HCT116 (cell line): Measurements from ENCODE around the gene PABPC3. TPM values are rescaled to one million over a fixed set of nuclear protein-coding genes. Genes with fewer than 3 reads are reported as not detected.

Experiments
- ATAC-seq: fragments of 200-7000 bp; cut with Tn5 transposase; 2 replicates; pipeline ENCODE4 v1.9.1; 2020; ENCODE audit warnings: mild to moderate bottlenecking, moderate library complexity
- BruUV-seq: library from RNA; stranded (reverse); fragments of 400-500 nt; replicated peaks from 2 replicates; lab custom pipeline; 2021; lab: Mats Ljungman, UMichigan
- CTCF ChIA-PET: fragments of 300-600 bp; sonication (Branson Sonifier 250); formaldehyde crosslinking; loops from one replicate; lab custom pipeline; 2021; ENCODE audit warnings: antibody characterized with exemption; lab: Charles Lee
- POLR2A ChIA-PET: fragments of 300-600, 350-600 bp; sonication (Branson Sonifier 250); formaldehyde crosslinking; loops from one replicate; lab custom pipeline; 2021; ENCODE audit warnings: antibody characterized with exemption; lab: Charles Lee
- RAD21 ChIA-PET, 2 experiments: fragments of 300-600 bp; sonication (Branson Sonifier 250); formaldehyde crosslinking; loops; one replicate each; lab custom pipeline; 2023; ENCODE audit warnings: low total read pairs in 2 of 2; ENCODE audit not compliant: uncharacterized antibody in 2 of 2, unreplicated experiment in 2 of 2, low non-redundant PET in 1 of 2; lab: Charles Lee
- DNase-seq: peaks from one replicate; pipeline ENCODE4 v3.0.0-alpha.2; 2010; ENCODE audit warnings: low read depth, low spot score
- H2AFZ ChIP-seq: fragments of 200-600 bp; shearing (Covaris generic), sonication (generic); 2 replicates; pipeline ENCODE4 v1.6.1; 2017; ENCODE audit warnings: low read depth, mixed run types, mixed read lengths, antibody characterized with exemption, low read length; ENCODE audit not compliant: poor library complexity, severe bottlenecking
- H3K27ac ChIP-seq: 2 replicates; pipeline ENCODE4 v1.5.1; 2012; ENCODE audit warnings: low read depth, low read length
- H3K27me3 ChIP-seq: fragments of 200-600 bp; sonication (generic); 2 replicates; pipeline ENCODE4 v1.6.1; 2016; ENCODE audit warnings: mixed run types, low read length, mixed read lengths; ENCODE audit not compliant: insufficient read depth
- H3K36me3 ChIP-seq, 2 experiments: fragments of 200-500 bp in 1 of 2; fragments of 200-600 bp in 1 of 2; sonication (Bioruptor generic) in 1 of 2; sonication (generic) in 1 of 2; 2 replicates each; pipeline versions ENCODE4 v1.5.1 to v1.6.1; 2014 to 2016; ENCODE audit warnings: low read length in 2 of 2, inconsistent platforms in 1 of 2, mixed read lengths in 1 of 2, mixed run types in 1 of 2; ENCODE audit not compliant: insufficient read depth in 2 of 2, control insufficient read depth in 1 of 2
- H3K4me1 ChIP-seq, 2 experiments: fragments of 200-600 bp in 1 of 2; sonication (generic) in 1 of 2; 2 replicates each; pipeline versions ENCODE4 v1.5.1 to v1.6.1; 2012 to 2017; ENCODE audit warnings: low read length in 2 of 2, inconsistent platforms in 1 of 2, mild to moderate bottlenecking in 1 of 2, mixed read lengths in 1 of 2, mixed run types in 1 of 2, moderate library complexity in 1 of 2; ENCODE audit not compliant: insufficient read depth in 2 of 2, control insufficient read depth in 1 of 2
- H3K4me2 ChIP-seq: fragments of 200-600 bp; sonication (generic); 2 replicates; pipeline ENCODE4 v1.6.1; 2017; ENCODE audit warnings: mixed run types, low read length, mixed read lengths
- H3K4me3 ChIP-seq, 2 experiments: fragments of 200-600 bp in 1 of 2; sonication (generic) in 1 of 2; replicated peaks in 1 of 2; 2 replicates each; pipeline ENCODE4 v1.5.1; 2011 to 2016; ENCODE audit warnings: low read length in 2 of 2, control low read depth in 1 of 2, low read depth in 1 of 2, mild to moderate bottlenecking in 1 of 2, mixed read lengths in 1 of 2, mixed run types in 1 of 2
- H3K79me2 ChIP-seq: fragments of 200-600 bp; sonication (generic); 2 replicates; pipeline ENCODE4 v1.6.1; 2017; ENCODE audit warnings: mild to moderate bottlenecking, mixed run types, low read length, moderate library complexity, mixed read lengths; ENCODE audit not compliant: insufficient read depth
- H3K9ac ChIP-seq: fragments of 200-600 bp; sonication (generic); 2 replicates; pipeline ENCODE4 v1.6.1; 2016; ENCODE audit warnings: low read length, mixed read lengths
- H3K9me2 ChIP-seq: fragments of 200-600 bp; sonication (generic), shearing (Covaris generic); 2 replicates; pipeline ENCODE4 v1.6.1; 2017; ENCODE audit warnings: mixed run types, mild to moderate bottlenecking, moderate library complexity; ENCODE audit not compliant: insufficient read depth
- H3K9me3 ChIP-seq, 2 experiments: fragments of 200-500 bp in 1 of 2; fragments of 200-600 bp in 1 of 2; sonication (Bioruptor generic) in 1 of 2; sonication (generic) in 1 of 2; 2 replicates each; pipeline ENCODE4 v1.6.1; 2014 to 2017; ENCODE audit warnings: low read length in 2 of 2, mixed read lengths in 2 of 2, inconsistent platforms in 1 of 2, low read depth in 1 of 2, mild to moderate bottlenecking in 1 of 2, mixed run types in 1 of 2, moderate library complexity in 1 of 2; ENCODE audit not compliant: control insufficient read depth in 1 of 2, insufficient read depth in 1 of 2
- H4K20me1 ChIP-seq: fragments of 200-600 bp; sonication (generic), shearing (Covaris generic); 2 replicates; pipeline ENCODE4 v1.6.1; 2017; ENCODE audit warnings: mixed run types, mild to moderate bottlenecking, moderate library complexity; ENCODE audit not compliant: insufficient read depth
- CTCF ChIP-seq, 3 experiments: fragments of 200-600 bp in 1 of 3; sonication (generic) in 1 of 3; IDR thresholded peaks in 2 of 3; conservative IDR thresholded peaks in 1 of 3; 2 replicates each; pipeline ENCODE4 v1.5.1; 2012 to 2017; ENCODE audit warnings: low read depth in 2 of 3, low read length in 2 of 3, antibody characterized with exemption in 1 of 3, borderline replicate concordance in 1 of 3, control low read depth in 1 of 3, mild to moderate bottlenecking in 1 of 3, mixed read lengths in 1 of 3, mixed run types in 1 of 3, moderate library complexity in 1 of 3; ENCODE audit not compliant: insufficient read depth in 1 of 3
- EGR1 ChIP-seq: IDR thresholded peaks from 2 replicates; pipeline ENCODE4 v1.6.1; 2012; ENCODE audit warnings: low read depth
- ELF1 ChIP-seq: IDR thresholded peaks from 2 replicates; pipeline ENCODE4 v1.6.1; 2012; ENCODE audit warnings: low read depth, borderline replicate concordance
- FOSL1 ChIP-seq: IDR thresholded peaks from 2 replicates; pipeline ENCODE4 v1.6.1; 2012; ENCODE audit warnings: low read depth
- SRF ChIP-seq: IDR thresholded peaks from 2 replicates; pipeline ENCODE4 v1.6.1; 2012; ENCODE audit warnings: low read depth
- TCF7L2 ChIP-seq: IDR thresholded peaks from 2 replicates; pipeline ENCODE4 v1.7.0; 2011; ENCODE audit warnings: borderline replicate concordance, inconsistent platforms; ENCODE audit not compliant: insufficient read depth, insufficient read length; ENCODE audit errors: extremely low read depth
- ZFX ChIP-seq: fragments of 450-650 bp; IDR thresholded peaks from 2 replicates; pipeline ENCODE4 v1.6.1; 2017
- intact Hi-C: fragments of 100-400 bp; cut with micrococcal nuclease; formaldehyde crosslinking; loops from 2 replicates; pipeline ENCODE4 v1.10.0; 2022
- total RNA-seq: library from RNA; stranded (reverse); gene quantifications from one replicate; pipeline ENCODE4 v1.2.1, GENCODE V29; 2021; ENCODE audit not compliant: unreplicated experiment
- TF ChIP-seq, protein P1 (sequence below): IDR thresholded peaks from 2 replicates; pipeline ENCODE4 v1.6.1; 2012; ENCODE audit warnings: low read depth

Gene PABPC3
- total RNA-seq, 1 experiment from 2014 or later: 0.59 TPM

DNA sequence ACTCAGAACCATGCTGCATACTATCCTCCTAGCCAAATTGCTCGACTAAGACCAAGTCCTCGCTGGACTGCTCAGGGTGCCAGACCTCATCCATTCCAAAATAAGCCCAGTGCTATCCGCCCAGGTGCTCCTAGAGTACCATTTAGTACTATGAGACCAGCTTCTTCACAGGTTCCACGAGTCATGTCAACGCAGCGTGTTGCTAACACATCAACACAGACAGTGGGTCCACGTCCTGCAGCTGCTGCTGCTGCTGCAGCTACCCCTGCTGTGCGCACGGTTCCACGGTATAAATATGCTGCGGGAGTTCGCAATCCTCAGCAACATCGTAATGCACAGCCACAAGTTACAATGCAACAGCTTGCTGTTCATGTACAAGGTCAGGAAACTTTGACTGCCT, 1.5 kb downstream of the PABPC3 start (continued):
- TF ChIP-seq, protein P1, sequence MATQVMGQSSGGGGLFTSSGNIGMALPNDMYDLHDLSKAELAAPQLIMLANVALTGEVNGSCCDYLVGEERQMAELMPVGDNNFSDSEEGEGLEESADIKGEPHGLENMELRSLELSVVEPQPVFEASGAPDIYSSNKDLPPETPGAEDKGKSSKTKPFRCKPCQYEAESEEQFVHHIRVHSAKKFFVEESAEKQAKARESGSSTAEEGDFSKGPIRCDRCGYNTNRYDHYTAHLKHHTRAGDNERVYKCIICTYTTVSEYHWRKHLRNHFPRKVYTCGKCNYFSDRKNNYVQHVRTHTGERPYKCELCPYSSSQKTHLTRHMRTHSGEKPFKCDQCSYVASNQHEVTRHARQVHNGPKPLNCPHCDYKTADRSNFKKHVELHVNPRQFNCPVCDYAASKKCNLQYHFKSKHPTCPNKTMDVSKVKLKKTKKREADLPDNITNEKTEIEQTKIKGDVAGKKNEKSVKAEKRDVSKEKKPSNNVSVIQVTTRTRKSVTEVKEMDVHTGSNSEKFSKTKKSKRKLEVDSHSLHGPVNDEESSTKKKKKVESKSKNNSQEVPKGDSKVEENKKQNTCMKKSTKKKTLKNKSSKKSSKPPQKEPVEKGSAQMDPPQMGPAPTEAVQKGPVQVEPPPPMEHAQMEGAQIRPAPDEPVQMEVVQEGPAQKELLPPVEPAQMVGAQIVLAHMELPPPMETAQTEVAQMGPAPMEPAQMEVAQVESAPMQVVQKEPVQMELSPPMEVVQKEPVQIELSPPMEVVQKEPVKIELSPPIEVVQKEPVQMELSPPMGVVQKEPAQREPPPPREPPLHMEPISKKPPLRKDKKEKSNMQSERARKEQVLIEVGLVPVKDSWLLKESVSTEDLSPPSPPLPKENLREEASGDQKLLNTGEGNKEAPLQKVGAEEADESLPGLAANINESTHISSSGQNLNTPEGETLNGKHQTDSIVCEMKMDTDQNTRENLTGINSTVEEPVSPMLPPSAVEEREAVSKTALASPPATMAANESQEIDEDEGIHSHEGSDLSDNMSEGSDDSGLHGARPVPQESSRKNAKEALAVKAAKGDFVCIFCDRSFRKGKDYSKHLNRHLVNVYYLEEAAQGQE: no peak
- TF ChIP-seq ZFX: no peak

DNA sequence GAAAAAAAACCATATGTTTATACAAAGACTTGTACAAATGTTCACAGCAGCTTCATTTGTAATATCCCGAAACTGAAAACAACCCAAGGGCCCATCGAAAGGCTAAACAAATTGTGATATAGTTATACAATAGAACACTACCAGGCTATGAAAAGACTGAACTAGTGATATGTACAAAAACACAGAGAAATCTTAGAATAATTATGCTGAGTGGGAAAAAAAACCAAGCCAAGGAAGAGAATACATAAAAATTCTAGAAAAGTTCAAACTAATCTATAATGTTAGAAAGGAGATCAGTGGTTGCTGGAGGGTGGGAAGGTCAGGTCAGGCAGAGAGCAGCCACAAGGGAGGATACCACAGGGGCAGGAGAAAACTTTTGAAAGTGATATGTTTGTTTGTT, 7.8 kb downstream of the PABPC3 start:
- RAD21 ChIA-PET: no interaction called here
- Histone ChIP-seq H3K9ac (no peak overlapping the region), H3K27ac (no peak overlapping the region)

More for the DNA sequence above, 7.8 kb downstream of the PABPC3 start:
- no peak overlapping the region for H2AFZ ChIP-seq
- H3K4me3 ChIP-seq: no peak overlapping the region
- H3K4me1 ChIP-seq: no peaks in the 10 kb centered on the region
- H3K79me2 ChIP-seq: no peaks in the 10 kb centered on the region
- DNase-seq (no peak), ATAC-seq (no peak)
- no peaks in the 10 kb centered on the region for H3K9me2 ChIP-seq
- H3K9me3 ChIP-seq: no peaks in the 10 kb centered on the region
- BruUV-seq: no TSS peak
- no peak overlapping the region for H3K4me2 ChIP-seq
- intact Hi-C loops: no loop called here
- CTCF ChIA-PET: no interaction called here
- H4K20me1 ChIP-seq: no peaks in the 10 kb centered on the region
- H3K36me3 ChIP-seq: no peaks in the 10 kb centered on the region
- no peaks in the 10 kb centered on the region for H3K27me3 ChIP-seq
- POLR2A ChIA-PET: no interaction called here
- TF ChIP-seq FOSL1: no peak
- no peak for TF ChIP-seq ELF1
- TF ChIP-seq EGR1: no peak
- TF ChIP-seq ZFX: no peak
- no peak for TF ChIP-seq TCF7L2
- no peak for TF ChIP-seq SRF
- no peak for TF ChIP-seq CTCF (IDR thresholded peaks at IDR 0.05 in 2 of 3, conservative IDR thresholded peaks at IDR 0.05 in 1 of 3; ENCODE audit: borderline replicate concordance in 1 of 3, insufficient read depth in 1 of 3, low read depth in 2 of 3, low read length in 2 of 3)
